ENCODE measurements around the gene CCM2L.
A peak's percentile ranks its signal among the peaks of the same experiment; 100 is the strongest.

CCM2L gene

DNA sequence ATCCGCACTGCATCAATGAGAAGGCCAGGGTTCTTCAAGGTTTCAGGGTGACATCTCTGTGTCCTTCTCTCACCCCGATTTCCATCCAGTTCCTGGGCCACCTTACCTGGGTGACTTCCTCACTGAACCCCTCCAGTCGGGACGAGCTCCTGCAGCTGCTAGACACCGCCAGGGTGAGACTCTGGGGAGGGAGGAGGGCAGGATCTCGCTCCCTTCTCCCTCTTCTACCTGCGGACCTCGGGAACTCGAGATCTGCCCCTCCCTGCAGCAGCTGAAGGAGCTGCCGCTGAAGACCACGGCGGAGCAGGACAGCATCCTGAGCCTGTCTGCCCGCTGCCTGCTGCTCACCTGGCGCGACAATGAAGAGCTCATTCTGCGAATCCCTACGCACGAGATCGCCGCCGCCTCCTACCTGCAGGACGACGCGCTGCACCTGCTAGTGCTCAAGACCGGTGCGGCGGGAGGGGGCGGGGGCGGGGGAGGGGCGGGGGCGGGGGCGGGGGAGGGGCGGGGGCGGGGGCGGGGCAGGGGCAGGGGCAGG, 7.5 kb downstream of the CCM2L start:
- H3K23ac ChIP-seq (ENCODE audit: low read length in 2 of 2): no peak overlapping the region
- peaks cover 77 to 79% of the 10 kb centered on the region in 2 experiments for H3K27me3 ChIP-seq (ENCODE audit: control insufficient read depth in 1 of 2, insufficient read depth in 1 of 2, low read length in 2 of 2)
- H2BK5ac ChIP-seq (ENCODE audit: low read depth, low read length, poor library complexity, severe bottlenecking): no peak overlapping the region
- no peak overlapping the region for H3K4me2 ChIP-seq (ENCODE audit: low read length, poor library complexity, severe bottlenecking)
- H3K36me3 ChIP-seq (ENCODE audit: control insufficient read depth in 1 of 2, insufficient read depth in 2 of 2, low read depth in 1 of 2, low read length in 2 of 2): no peaks in the 10 kb centered on the region
- 8% methylated on average over 12 of the region's 35 CpGs for whole genome bisulfite sequencing
- H3K9ac ChIP-seq (ENCODE audit: low read length): no peak overlapping the region
- no peak overlapping the region for H3K4me3 ChIP-seq (ENCODE audit: insufficient read depth in 1 of 2, low read depth in 1 of 2, low read length in 2 of 2)
- H3K79me1 ChIP-seq (replicated peaks; ENCODE audit: low read length, poor library complexity, severe bottlenecking): no peaks in the 10 kb centered on the region
- H3K9me3 ChIP-seq (ENCODE audit: control insufficient read depth, low read length): no peaks in the 10 kb centered on the region
- H3K18ac ChIP-seq (ENCODE audit: low read depth in 1 of 2, low read length in 2 of 2): no peak overlapping the region
- peaks cover 17% of the 10 kb centered on the region for H3K4me1 ChIP-seq (ENCODE audit: control insufficient read depth, insufficient read depth, low read depth, low read length)
- H2BK120ac ChIP-seq (ENCODE audit: low read depth, low read length): no peak overlapping the region
- H4K91ac ChIP-seq (ENCODE audit: low read length): no peak overlapping the region
- H2BK15ac ChIP-seq (ENCODE audit: low read depth, poor library complexity, severe bottlenecking): no peak overlapping the region
- no peak overlapping the region for H3K27ac ChIP-seq (ENCODE audit: low read length, poor library complexity, severe bottlenecking)
- no peak overlapping the region for H2AK5ac ChIP-seq (ENCODE audit: low read length, severe bottlenecking)
- H3K4ac ChIP-seq (ENCODE audit: low read depth in 1 of 2, low read length in 2 of 2): no peak overlapping the region
- no peak overlapping the region for H2AFZ ChIP-seq (ENCODE audit: low read depth, low read length)
- H3K14ac ChIP-seq (ENCODE audit: low read length in 2 of 2): no peak overlapping the region
- H4K8ac ChIP-seq (ENCODE audit: low read length): no peak overlapping the region
- no peak overlapping the region for H2BK12ac ChIP-seq (ENCODE audit: low read length in 2 of 2)
- DNase-seq: no peak

DNA sequence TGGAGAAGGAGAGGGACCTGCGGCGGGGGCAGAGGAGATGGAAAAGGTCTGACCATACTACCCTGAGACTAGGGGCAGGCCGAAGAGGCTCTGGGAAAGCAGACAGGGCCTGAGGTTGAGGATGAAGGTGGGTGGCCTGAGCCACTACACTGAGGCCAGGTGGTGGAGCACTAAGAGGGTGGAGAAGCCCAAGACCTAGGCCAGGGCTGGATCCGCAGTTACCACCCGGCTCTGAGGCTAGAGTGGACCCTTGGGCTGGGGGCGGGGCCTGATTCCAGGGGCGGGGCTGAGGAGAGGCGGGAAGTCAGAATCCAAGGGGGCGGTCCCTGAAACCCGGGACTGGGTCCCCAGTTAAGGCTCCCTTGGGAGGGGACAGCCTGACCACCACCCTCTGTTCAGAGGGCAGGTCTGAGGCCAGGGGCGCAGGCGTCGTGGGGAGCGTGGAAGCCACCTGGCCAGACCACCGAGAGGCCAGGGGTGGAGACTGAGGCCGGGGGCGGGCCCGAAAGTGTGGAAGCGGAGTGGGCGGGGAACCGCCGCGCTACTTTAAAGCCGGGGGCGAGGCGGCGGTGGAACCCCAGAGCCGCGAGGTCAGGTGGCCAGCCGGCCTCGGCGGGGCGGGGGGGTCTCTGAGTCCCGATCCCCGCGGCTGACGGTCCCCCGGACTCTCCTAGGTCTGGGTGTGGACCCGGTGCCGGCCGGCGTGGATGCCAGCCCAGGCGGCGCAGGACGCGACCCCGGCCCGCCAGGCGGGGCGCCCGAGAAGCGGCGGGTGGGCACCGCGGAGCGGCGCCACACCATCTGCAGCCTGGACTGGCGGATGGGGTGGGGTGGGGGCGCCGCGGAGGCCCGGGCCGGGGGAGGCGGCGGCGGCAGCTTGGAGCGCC, 8.3 kb downstream of the CCM2L start:
- DNase-seq: no peak
- no peaks in the 10 kb centered on the region for H3K79me1 ChIP-seq (replicated peaks; ENCODE audit: low read length, poor library complexity, severe bottlenecking)
- no peak overlapping the region for H2BK15ac ChIP-seq (ENCODE audit: low read depth, poor library complexity, severe bottlenecking)
- H2BK5ac ChIP-seq (ENCODE audit: low read depth, low read length, poor library complexity, severe bottlenecking): no peak overlapping the region
- H3K27me3 ChIP-seq (ENCODE audit: control insufficient read depth in 1 of 2, insufficient read depth in 1 of 2, low read length in 2 of 2): peaks cover 76 to 81% of the 10 kb centered on the region in 2 experiments
- H3K36me3 ChIP-seq (ENCODE audit: control insufficient read depth in 1 of 2, insufficient read depth in 2 of 2, low read depth in 1 of 2, low read length in 2 of 2): no peaks in the 10 kb centered on the region
- WGBS: 3% methylated on average over 41 of the region's 67 CpGs
- no peak overlapping the region for H3K14ac ChIP-seq (ENCODE audit: low read length in 2 of 2)
- no peak overlapping the region for H4K91ac ChIP-seq (ENCODE audit: low read length)
- H2BK12ac ChIP-seq (ENCODE audit: low read length in 2 of 2): no peak overlapping the region
- H3K9ac ChIP-seq (ENCODE audit: low read length): no peak overlapping the region
- peak overlapping the region; percentile 71 for H3K4me2 ChIP-seq (ENCODE audit: low read length, poor library complexity, severe bottlenecking)
- no peak overlapping the region for H2AK5ac ChIP-seq (ENCODE audit: low read length, severe bottlenecking)
- no peak overlapping the region for H3K23ac ChIP-seq (ENCODE audit: low read length in 2 of 2)
- H4K8ac ChIP-seq (ENCODE audit: low read length): no peak overlapping the region
- no peaks in the 10 kb centered on the region for H3K9me3 ChIP-seq (ENCODE audit: control insufficient read depth, low read length)
- no peak overlapping the region for H3K27ac ChIP-seq (ENCODE audit: low read length, poor library complexity, severe bottlenecking)
- peak overlapping the region; percentile 8 for H2AFZ ChIP-seq (ENCODE audit: low read depth, low read length)
- no peak overlapping the region for H3K4ac ChIP-seq (ENCODE audit: low read depth in 1 of 2, low read length in 2 of 2)
- H3K4me3 ChIP-seq (ENCODE audit: insufficient read depth in 1 of 2, low read depth in 1 of 2, low read length in 2 of 2): peak overlapping the region in 1 of 2 experiments; percentile 18
- no peak overlapping the region for H2BK120ac ChIP-seq (ENCODE audit: low read depth, low read length)
- H3K4me1 ChIP-seq (ENCODE audit: control insufficient read depth, insufficient read depth, low read depth, low read length): peaks cover 17% of the 10 kb centered on the region
- no peak overlapping the region for H3K18ac ChIP-seq (ENCODE audit: low read depth in 1 of 2, low read length in 2 of 2)

DNA sequence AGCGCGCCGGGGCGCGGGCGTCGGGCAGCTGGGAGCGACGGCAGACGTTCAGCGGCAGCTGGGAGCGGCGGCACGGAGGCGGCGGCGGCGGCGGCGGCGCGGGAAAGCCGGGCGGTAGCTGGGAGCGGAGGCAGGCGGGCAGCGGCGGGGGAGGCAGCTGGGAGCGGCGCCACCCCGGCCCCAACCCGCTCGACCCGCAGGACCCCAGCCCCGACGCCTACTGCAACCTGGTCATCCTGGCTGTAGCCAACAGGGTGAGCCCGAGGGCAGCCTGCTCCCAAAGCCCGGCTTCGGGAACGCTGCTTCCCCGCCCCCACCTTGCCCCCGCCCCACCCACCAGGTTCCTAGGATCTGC, 8.9 kb downstream of the CCM2L start:
- Histone ChIP-seq H2BK5ac (ENCODE audit: low read depth, low read length, poor library complexity, severe bottlenecking) (no peak overlapping the region), H3K79me1 (replicated peaks; ENCODE audit: low read length, poor library complexity, severe bottlenecking) (no peaks in the 10 kb centered on the region), H3K27ac (ENCODE audit: low read length, poor library complexity, severe bottlenecking) (no peak overlapping the region), H3K18ac (ENCODE audit: low read depth in 1 of 2, low read length in 2 of 2) (no peak overlapping the region), H4K91ac (ENCODE audit: low read length) (no peak overlapping the region), H3K4me1 (ENCODE audit: control insufficient read depth, insufficient read depth, low read depth, low read length) (peaks cover 17% of the 10 kb centered on the region), H2BK120ac (ENCODE audit: low read depth, low read length) (no peak overlapping the region), H4K8ac (ENCODE audit: low read length) (no peak overlapping the region), H2BK12ac (ENCODE audit: low read length in 2 of 2) (no peak overlapping the region), H3K4me3 (ENCODE audit: insufficient read depth in 1 of 2, low read depth in 1 of 2, low read length in 2 of 2) (peak overlapping the region in 1 of 2 experiments; percentile 14), H3K4me2 (ENCODE audit: low read length, poor library complexity, severe bottlenecking) (peak overlapping the region; percentile 71), H3K14ac (ENCODE audit: low read length in 2 of 2) (peak overlapping the region in 1 of 2 experiments; percentile 41), H3K9me3 (ENCODE audit: control insufficient read depth, low read length) (no peaks in the 10 kb centered on the region), H3K9ac (ENCODE audit: low read length) (no peak overlapping the region), H3K36me3 (ENCODE audit: control insufficient read depth in 1 of 2, insufficient read depth in 2 of 2, low read depth in 1 of 2, low read length in 2 of 2) (no peaks in the 10 kb centered on the region), H3K23ac (ENCODE audit: low read length in 2 of 2) (no peak overlapping the region), H2BK15ac (ENCODE audit: low read depth, poor library complexity, severe bottlenecking) (no peak overlapping the region), H3K4ac (ENCODE audit: low read depth in 1 of 2, low read length in 2 of 2) (no peak overlapping the region), H3K27me3 (ENCODE audit: control insufficient read depth in 1 of 2, insufficient read depth in 1 of 2, low read length in 2 of 2) (peaks cover 79 to 85% of the 10 kb centered on the region in 2 experiments), H2AFZ (ENCODE audit: low read depth, low read length) (no peak overlapping the region), H2AK5ac (ENCODE audit: low read length, severe bottlenecking) (no peak overlapping the region)
- no peak for DNase-seq
- 1% methylated on average over 32 of the region's 42 CpGs for WGBS

DNA sequence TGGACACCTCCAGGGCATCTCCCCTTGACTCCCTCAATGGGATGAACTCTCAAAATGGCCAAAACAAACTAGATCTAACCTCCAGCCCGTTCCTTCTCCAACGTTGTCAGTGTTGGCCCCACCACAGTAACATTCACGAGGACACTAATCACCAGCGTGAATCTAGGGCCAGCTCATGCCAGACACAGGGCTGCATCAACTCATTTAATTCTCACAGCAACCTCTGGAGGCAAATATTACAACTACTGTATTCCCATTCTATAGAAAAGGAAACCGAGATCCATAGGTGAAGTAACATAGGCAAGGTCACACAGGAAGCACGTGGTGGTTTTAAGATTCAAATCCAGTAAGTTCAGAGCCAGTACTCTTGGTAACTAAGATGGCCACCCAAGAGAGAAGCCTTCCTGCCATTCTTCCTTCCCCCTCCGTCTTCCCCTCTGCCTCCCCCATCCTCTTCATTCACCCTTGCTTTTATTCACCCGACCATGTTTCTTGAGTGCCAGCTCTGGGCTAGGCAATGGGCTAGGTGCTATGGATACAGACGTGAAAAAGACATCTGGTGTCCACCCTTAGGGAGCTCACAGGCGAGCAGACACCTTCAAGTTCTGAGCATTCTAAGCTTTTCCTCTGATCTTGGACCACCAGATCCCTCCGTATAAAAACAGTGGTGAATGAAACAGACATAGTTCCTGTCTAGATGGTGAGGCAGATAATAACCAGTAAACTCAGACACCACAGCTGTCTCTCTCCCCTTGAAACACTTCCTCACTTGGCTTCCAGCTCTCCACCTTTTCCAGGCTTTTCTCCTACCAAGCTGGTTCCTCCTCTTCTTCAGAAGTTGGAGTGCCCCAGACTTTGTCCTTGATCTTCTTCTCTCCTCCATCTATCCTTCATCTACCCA, 9.6 kb downstream of the CCM2L start:
- Histone ChIP-seq H3K36me3 (ENCODE audit: control insufficient read depth in 1 of 2, insufficient read depth in 2 of 2, low read depth in 1 of 2, low read length in 2 of 2) (no peaks in the 10 kb centered on the region), H2AK5ac (ENCODE audit: low read length, severe bottlenecking) (no peak overlapping the region)

More for the DNA sequence above, 9.6 kb downstream of the CCM2L start:
- Histone ChIP-seq H2BK120ac (ENCODE audit: low read depth, low read length) (no peak overlapping the region), H3K27ac (ENCODE audit: low read length, poor library complexity, severe bottlenecking) (no peak overlapping the region), H3K4me2 (ENCODE audit: low read length, poor library complexity, severe bottlenecking) (no peak overlapping the region), H3K9ac (ENCODE audit: low read length) (no peak overlapping the region), H2BK12ac (ENCODE audit: low read length in 2 of 2) (no peak overlapping the region), H3K23ac (ENCODE audit: low read length in 2 of 2) (peak overlapping the region in 1 of 2 experiments; percentile 81), H4K91ac (ENCODE audit: low read length) (no peak overlapping the region), H2BK5ac (ENCODE audit: low read depth, low read length, poor library complexity, severe bottlenecking) (no peak overlapping the region), H4K8ac (ENCODE audit: low read length) (no peak overlapping the region), H3K4me3 (ENCODE audit: insufficient read depth in 1 of 2, low read depth in 1 of 2, low read length in 2 of 2) (no peak overlapping the region), H3K18ac (ENCODE audit: low read depth in 1 of 2, low read length in 2 of 2) (peak overlapping the region in 1 of 2 experiments; percentile 32), H2AFZ (ENCODE audit: low read depth, low read length) (no peak overlapping the region), H3K4me1 (ENCODE audit: control insufficient read depth, insufficient read depth, low read depth, low read length) (peaks cover 17% of the 10 kb centered on the region), H3K9me3 (ENCODE audit: control insufficient read depth, low read length) (no peaks in the 10 kb centered on the region), H2BK15ac (ENCODE audit: low read depth, poor library complexity, severe bottlenecking) (no peak overlapping the region), H3K27me3 (ENCODE audit: control insufficient read depth in 1 of 2, insufficient read depth in 1 of 2, low read length in 2 of 2) (peaks cover 79 to 86% of the 10 kb centered on the region in 2 experiments), H3K79me1 (replicated peaks; ENCODE audit: low read length, poor library complexity, severe bottlenecking) (no peaks in the 10 kb centered on the region), H3K4ac (ENCODE audit: low read depth in 1 of 2, low read length in 2 of 2) (no peak overlapping the region), H3K14ac (ENCODE audit: low read length in 2 of 2) (no peak overlapping the region)
- no peak for DNase-seq
- whole genome bisulfite sequencing: 66% methylated on average over 11 of the region's 11 CpGs
